GM10266 (cell line): Measurements from ENCODE around the gene BPNT1.
"Not testable (repeated sequence)": the region's sequence is repeated elsewhere in the genome, so short reads cannot be mapped to it uniquely, and the experiment has no call there.

Experiments
- DNase-seq: peaks from one replicate; pipeline ENCODE4 v3.0.0; 2012; ENCODE audit errors: extremely low spot score
- TF ChIP-seq, protein P1 (sequence below): IDR thresholded peaks from 2 replicates; pipeline ENCODE4 v1.5.1; 2012; ENCODE audit warnings: mild to moderate bottlenecking, low read depth; ENCODE audit not compliant: control insufficient read depth, insufficient read depth; ENCODE audit errors: missing control alignments

The BPNT1 gene

DNA sequence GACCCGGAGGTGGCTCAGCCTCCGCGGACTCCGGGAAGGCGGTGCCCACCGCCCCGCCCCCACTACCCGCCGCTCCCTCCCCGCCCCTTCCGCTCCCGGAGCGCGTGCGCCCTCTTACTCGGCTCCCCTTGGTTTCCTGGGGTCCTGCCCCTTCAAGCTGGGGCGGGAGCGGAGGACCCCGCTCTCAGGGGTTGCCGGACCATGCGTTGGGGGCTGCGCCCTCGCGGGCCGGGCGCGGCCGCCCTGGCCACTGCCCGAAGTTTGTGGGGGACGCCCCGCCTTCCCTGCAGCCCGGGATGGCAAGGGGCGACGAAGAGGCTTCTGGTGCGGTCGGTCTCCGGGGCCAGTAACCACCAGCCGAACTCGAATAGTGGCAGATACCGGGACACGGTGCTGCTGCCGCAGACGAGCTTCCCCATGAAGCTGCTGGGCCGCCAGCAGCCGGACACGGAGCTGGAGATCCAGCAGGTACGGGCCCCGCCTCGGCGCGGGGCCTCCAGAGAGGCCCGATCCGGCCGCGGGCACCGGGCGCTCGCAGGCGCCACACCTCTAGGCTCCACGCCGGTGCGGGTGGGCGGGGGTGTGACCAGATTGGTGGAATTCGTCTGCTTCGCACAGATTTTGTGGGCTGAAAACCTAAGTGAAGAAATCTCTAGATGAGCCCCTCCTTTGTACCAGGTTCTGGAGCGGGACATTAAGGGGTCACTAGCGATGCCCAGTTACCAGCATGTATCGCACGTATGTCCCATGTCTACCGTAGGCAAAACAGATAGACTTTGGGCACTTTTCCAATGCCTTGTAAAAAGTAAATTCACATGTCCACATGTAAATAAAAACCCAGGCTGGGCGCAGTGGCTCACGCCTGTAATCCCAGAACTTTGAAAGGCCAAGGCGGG, 4.7 kb upstream of the BPNT1 start, which contains the start of gene IARS2:
Gene IARS2, plus strand, starts transcription at position 117 of the 896 bp plus-strand sequence. Its CDS starts 85 bp downstream, at position 202.
- TF ChIP-seq, protein P1, sequence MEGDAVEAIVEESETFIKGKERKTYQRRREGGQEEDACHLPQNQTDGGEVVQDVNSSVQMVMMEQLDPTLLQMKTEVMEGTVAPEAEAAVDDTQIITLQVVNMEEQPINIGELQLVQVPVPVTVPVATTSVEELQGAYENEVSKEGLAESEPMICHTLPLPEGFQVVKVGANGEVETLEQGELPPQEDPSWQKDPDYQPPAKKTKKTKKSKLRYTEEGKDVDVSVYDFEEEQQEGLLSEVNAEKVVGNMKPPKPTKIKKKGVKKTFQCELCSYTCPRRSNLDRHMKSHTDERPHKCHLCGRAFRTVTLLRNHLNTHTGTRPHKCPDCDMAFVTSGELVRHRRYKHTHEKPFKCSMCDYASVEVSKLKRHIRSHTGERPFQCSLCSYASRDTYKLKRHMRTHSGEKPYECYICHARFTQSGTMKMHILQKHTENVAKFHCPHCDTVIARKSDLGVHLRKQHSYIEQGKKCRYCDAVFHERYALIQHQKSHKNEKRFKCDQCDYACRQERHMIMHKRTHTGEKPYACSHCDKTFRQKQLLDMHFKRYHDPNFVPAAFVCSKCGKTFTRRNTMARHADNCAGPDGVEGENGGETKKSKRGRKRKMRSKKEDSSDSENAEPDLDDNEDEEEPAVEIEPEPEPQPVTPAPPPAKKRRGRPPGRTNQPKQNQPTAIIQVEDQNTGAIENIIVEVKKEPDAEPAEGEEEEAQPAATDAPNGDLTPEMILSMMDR, result no peak
- DNase-seq, result peak; percentile 94

DNA sequence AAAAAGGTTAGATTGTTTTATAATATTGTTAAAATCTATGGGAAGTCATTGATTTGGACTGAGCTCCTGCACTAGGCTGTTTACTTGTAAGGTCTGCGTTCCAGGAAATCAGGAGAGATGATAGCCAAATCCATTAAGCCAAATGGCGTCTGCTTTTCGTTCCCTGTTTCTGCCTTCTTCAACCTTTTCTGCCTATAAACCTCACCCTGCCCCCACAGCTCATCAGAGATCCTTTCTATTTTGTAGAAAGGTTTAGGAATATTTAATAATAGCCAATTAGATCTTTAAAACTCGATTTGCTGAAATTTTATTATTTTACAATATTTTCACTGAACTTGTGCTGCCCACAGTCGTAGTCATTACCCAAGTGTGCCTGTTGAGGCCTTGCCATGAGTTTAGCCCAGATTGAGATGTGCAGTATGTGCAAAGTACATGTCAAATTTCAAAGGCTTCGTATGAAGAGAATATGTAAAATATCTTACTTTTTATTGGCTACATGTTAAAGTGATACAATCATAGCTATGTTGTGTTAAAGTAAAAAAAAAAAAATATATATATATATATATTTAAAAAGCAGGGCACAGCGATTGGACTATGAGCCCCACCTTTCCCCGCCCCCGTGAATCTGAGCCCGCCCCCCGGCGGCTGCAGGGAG, 3.9 kb upstream of the BPNT1 start:
- DNase-seq, result no peak
- TF ChIP-seq, protein P1, result no peak

DNA sequence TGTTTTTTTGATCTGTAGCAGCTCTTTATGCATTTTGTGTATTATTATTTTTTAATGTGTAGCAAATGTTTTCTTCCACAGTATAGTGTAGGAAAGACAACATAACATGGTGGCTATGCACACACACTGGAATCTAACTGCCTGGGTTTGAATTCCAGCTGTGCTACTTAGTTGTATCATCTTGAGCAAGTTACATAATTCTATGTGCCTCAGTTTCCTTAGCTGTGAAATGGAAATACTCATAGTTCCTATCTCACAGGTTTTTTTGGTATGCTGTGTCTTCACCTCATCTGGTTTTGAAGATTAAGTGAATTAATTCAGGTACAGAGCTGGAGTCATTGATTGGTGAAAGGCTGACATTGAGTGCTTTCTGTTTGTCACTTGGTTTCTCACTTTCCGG, 3.1 kb upstream of the BPNT1 start:
- TF ChIP-seq, protein P1, result no peak
- no peak for DNase-seq

DNA sequence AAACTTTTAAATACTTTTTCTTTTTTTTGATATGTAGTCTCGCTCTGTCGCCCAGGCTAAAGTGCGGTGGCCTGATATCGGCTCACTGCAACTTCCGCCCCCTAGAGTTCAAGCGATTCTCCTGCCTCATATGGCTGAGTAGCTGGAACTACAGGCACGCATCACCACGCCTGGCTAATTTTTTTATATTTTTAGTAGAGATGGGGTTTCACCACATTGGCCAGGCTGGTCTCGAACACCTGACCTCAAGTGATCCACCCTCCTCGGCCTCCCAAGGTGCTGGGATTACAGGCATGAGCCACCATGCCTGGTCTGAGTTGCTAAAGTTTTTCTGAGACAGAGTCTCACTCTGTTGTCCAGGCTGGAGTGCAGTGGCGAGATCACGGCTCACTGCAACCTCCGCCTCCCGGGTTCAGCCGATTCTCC, 3.3 kb downstream of the BPNT1 start:
- not testable (repeated sequence) for DNase-seq
- TF ChIP-seq, protein P1, result peak; percentile 64

DNA sequence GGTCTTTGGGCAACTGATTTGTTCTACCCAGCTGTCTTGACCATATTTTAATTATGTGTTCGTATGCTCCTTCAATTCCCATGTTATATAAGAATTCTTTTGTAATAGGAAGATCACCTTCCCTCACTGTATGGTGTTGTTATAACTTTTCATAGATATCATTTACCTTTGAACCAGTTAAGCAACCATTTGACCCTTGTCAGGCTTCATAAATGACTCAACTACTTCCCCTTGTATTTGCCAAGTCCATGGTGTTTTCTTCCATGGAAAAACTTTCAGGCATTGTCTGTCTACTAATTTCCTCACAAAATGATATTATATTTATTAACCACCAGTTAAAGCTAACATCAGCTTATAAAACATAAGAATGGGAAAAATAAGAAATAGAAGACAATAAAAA, 5.1 kb downstream of the BPNT1 start:
- DNase-seq, result no peak
- TF ChIP-seq, protein P1, result no peak

DNA sequence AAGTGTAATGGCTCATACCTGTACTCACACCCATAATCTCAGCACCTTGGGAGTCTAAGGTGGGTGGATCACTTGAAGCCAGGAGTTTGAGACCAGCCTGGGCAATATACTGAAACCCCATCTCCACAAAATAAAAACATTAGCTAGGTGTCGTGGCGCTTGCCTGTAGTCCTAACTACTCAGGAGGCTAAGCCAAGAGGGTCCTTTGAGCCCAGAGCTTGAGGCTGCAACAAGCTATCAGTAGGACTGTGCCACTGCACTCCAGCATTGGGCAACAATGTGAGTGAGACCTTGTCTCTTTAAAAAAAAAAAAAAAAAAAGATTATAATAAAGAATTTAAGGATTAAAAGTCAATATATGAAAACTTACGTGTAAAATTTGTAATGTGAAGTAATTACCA, 11.7 kb downstream of the BPNT1 start:
- no peak for DNase-seq
- TF ChIP-seq, protein P1, result no peak
